SU-DHL-6 (cell line): ENCODE measurements around the gene NEBL.

Source experiments
- CTCF ChIP-seq: fragments of 200-600 bp; sonication (generic); IDR thresholded peaks from one replicate; pipeline ENCODE4 v1.5.1; 2017; ENCODE audit warnings: antibody characterized with exemption, mild to moderate bottlenecking, low read length, moderate library complexity; ENCODE audit not compliant: insufficient read depth, poor library complexity, severe bottlenecking
- EZH2phosphoT487 ChIP-seq: fragments of 200-600 bp; sonication (generic), shearing (Covaris generic); conservative IDR thresholded peaks from 2 replicates; pipeline ENCODE4 v1.6.1; 2018; ENCODE audit warnings: mild to moderate bottlenecking, antibody characterized with exemption, low read length, moderate library complexity, mixed read lengths

- TF ChIP-seq CTCF (no peak), EZH2phosphoT487 (no peak)
Observed at GRCh38 chr10:20767028-20767427, 130.1 kb downstream of the NEBL start.
